Osteoblast (primary cell): ENCODE results near the gene LOXHD1. TPM values are rescaled to one million over a fixed set of nuclear protein-coding genes. Genes with fewer than 3 reads are reported as not detected.

ENCODE experiments used
- DNase-seq: peaks from one replicate; pipeline ENCODE4 v3.0.0; 2011; ENCODE audit warnings: low spot score, mixed read lengths; ENCODE audit not compliant: insufficient read length; ENCODE audit errors: missing footprints
- H2AFZ ChIP-seq: 2 replicates; pipeline ENCODE4 v1.6.0; 2011; ENCODE audit warnings: mild to moderate bottlenecking, low read length
- H3K27ac ChIP-seq: 2 replicates; pipeline ENCODE4 v1.5.1; 2011; ENCODE audit warnings: mild to moderate bottlenecking, low read depth, low read length, moderate library complexity
- H3K27me3 ChIP-seq: 2 replicates; pipeline ENCODE4 v1.6.0; 2012; ENCODE audit warnings: mild to moderate bottlenecking, control low read depth, inconsistent platforms, low read length, moderate library complexity; ENCODE audit not compliant: insufficient read depth
- H3K36me3 ChIP-seq: 2 replicates; pipeline ENCODE4 v1.5.1; 2011; ENCODE audit warnings: mild to moderate bottlenecking, low read length, control low read depth, moderate library complexity; ENCODE audit not compliant: insufficient read depth
- H3K4me1 ChIP-seq: 2 replicates; pipeline ENCODE4 v1.5.1; 2011; ENCODE audit warnings: mild to moderate bottlenecking, low read length, control low read depth, moderate library complexity; ENCODE audit not compliant: insufficient read depth
- H3K4me2 ChIP-seq: 2 replicates; pipeline ENCODE4 v1.6.0; 2011; ENCODE audit warnings: mild to moderate bottlenecking, low read length; ENCODE audit not compliant: insufficient read depth
- H3K4me3 ChIP-seq: fragments of 200-600 bp; sonication (generic); 3 replicates; pipeline ENCODE4 v1.5.1; 2012; ENCODE audit warnings: mild to moderate bottlenecking, low read length, inconsistent platforms; ENCODE audit not compliant: insufficient read depth
- H3K79me2 ChIP-seq: 2 replicates; pipeline ENCODE4 v1.6.0; 2012; ENCODE audit warnings: mild to moderate bottlenecking, low read length, control low read depth, inconsistent platforms; ENCODE audit not compliant: insufficient read depth
- H3K9me3 ChIP-seq: 2 replicates; pipeline ENCODE4 v1.5.1; 2011; ENCODE audit warnings: low read depth, low read length, control low read depth
- H4K20me1 ChIP-seq: 2 replicates; pipeline ENCODE4 v1.6.0; 2012; ENCODE audit warnings: mild to moderate bottlenecking, low read length, control low read depth; ENCODE audit not compliant: insufficient read depth
- total RNA-seq: library from RNA; depleted of rRNA; stranded (reverse); fragments of >200 nt; gene quantifications from 2 replicates; pipeline ENCODE4 v1.2.3, GENCODE V29; 2012
- TF ChIP-seq, protein P1 (sequence below): IDR thresholded peaks from 2 replicates; pipeline ENCODE4 v1.5.1; 2011; ENCODE audit warnings: mild to moderate bottlenecking, low read depth, low read length, moderate library complexity; ENCODE audit errors: extremely low read depth

Gene LOXHD1
- total RNA-seq, 1 donor: not detected

DNA sequence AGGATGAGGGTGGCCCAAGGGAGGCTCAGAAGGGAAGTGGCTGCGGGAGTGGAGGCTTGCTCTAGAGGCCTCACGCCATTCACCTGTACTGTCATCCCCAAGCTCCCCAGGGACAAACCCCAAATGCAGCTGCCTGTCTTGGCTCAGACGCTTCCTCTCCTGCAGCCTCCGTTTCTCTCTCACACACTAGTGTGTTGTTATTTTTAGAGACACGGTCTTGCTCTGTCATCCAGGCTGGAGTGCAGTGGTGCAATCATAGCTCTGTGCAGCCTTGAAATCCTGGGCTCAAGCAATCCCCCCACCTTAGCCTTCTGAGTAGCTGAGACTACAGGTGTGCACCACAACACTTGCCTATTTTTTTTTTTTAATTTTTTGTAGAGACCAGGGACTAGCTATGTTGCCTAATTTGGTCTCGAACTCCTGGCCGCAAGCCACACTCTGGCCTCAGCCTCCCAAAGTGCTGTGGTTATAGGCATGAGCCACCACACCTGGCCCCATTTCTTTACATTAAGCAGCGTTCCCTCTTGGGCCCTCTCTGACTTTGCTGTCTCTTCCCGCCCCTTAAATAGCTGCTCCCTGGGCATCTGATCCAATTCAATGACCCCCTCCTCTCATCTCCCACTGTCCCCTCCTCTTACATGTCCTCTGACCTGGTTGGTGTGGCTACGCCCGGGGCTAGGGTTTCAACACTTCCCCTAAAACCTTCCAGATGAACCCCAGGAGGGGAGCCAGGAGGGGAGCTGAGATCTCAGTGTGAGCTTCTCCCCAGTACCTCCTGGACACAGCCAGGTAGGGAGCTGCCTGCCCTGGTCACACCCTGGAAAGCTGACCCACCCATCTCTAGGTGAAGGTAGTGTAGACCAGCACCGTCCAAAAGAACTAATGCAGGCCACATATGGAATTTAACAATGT lies 24.0 kb upstream of the LOXHD1 start:
- no peaks in the 10 kb centered on the region for H3K36me3 ChIP-seq
- TF ChIP-seq, protein P1, sequence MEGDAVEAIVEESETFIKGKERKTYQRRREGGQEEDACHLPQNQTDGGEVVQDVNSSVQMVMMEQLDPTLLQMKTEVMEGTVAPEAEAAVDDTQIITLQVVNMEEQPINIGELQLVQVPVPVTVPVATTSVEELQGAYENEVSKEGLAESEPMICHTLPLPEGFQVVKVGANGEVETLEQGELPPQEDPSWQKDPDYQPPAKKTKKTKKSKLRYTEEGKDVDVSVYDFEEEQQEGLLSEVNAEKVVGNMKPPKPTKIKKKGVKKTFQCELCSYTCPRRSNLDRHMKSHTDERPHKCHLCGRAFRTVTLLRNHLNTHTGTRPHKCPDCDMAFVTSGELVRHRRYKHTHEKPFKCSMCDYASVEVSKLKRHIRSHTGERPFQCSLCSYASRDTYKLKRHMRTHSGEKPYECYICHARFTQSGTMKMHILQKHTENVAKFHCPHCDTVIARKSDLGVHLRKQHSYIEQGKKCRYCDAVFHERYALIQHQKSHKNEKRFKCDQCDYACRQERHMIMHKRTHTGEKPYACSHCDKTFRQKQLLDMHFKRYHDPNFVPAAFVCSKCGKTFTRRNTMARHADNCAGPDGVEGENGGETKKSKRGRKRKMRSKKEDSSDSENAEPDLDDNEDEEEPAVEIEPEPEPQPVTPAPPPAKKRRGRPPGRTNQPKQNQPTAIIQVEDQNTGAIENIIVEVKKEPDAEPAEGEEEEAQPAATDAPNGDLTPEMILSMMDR: no peak
- H3K27me3 ChIP-seq: no peaks in the 10 kb centered on the region
- no peaks in the 10 kb centered on the region for H3K9me3 ChIP-seq
- H3K4me2 ChIP-seq: no peak overlapping the region
- H3K27ac ChIP-seq: no peak overlapping the region
- peaks cover 5% of the 10 kb centered on the region for H3K4me1 ChIP-seq
- no peak overlapping the region for H2AFZ ChIP-seq
- DNase-seq: peak; percentile 71
- H3K4me3 ChIP-seq: no peak overlapping the region
- H4K20me1 ChIP-seq: no peaks in the 10 kb centered on the region
- H3K79me2 ChIP-seq: no peaks in the 10 kb centered on the region

DNA sequence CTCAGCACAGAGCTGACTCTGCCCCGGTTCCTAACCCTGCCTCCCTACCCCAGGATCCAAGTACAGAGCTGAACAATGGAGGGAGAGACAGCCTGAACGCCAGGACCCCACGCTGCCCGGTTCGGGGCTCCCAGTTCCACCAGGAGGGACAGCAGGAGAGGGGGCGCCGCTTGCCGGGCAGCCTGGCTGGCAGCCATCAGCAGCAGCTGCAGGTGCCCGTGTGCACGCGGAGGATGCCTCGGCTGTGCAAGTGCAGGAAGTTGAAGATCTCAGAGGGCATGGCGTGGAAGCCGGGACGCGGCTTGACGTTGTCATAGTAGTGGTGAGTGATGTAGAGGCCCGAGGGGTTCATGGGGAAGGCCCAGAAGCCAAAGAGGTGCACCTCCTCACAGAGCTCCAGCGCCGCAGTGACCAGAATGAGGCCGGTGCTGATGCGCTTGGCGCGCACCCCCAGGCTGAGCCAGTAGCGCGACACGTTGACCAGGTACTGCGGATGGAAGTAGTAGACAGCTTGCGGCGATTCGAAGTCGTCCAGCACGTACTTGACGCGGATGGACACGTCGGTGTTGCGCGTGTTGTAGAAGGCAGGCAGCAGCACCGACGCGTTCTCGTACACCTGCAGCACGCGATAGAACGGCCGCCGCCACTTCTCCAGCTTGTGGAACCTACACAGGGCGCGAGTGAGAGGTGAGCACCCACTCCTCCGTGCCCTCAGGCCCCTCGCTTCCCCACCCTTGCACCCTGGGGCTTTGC lies 23.0 kb upstream of the LOXHD1 start:
- H3K9me3 ChIP-seq: no peaks in the 10 kb centered on the region
- no peak overlapping the region for H3K4me3 ChIP-seq
- H4K20me1 ChIP-seq: no peaks in the 10 kb centered on the region
- TF ChIP-seq, protein P1: no peak
- peaks cover under 1% of the 10 kb centered on the region for H3K27me3 ChIP-seq
- no peaks in the 10 kb centered on the region for H3K36me3 ChIP-seq
- no peak for DNase-seq
- peaks cover 6% of the 10 kb centered on the region for H3K4me1 ChIP-seq
- no peaks in the 10 kb centered on the region for H3K79me2 ChIP-seq
- H3K27ac ChIP-seq: no peak overlapping the region
- no peak overlapping the region for H3K4me2 ChIP-seq
- no peak overlapping the region for H2AFZ ChIP-seq

DNA sequence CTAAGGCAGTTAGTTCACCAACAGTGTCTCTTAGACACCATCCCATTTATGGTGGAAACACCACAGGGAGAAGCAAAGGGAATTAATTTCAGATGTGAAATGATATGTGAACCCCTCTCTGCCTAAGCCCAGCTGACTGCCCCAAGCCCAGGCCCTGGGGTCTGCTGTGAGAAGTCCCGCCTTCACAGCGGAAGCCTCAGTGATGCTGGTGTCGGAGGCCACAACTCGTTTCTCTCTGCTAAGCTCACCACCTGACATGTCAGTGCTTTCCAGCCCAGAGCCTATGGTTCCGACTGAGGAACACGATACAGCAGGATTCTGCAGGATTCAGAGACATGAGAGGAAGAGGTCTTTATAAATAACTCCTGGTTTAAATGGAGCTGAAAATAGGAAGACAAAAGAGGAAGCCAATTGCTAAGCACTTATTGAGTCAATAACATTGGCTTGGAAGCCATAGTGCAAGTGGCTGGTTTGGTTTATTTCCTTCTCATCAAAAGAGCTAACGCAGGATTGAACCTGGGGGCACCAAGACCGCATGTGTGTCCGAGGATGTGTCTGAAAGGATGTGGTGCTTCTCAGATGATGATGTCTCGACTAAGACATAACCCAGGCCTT lies 21.9 kb upstream of the LOXHD1 start:
- TF ChIP-seq, protein P1: no peak
- H2AFZ ChIP-seq: no peak overlapping the region
- no peak overlapping the region for H3K4me3 ChIP-seq
- no peaks in the 10 kb centered on the region for H3K79me2 ChIP-seq
- H3K4me1 ChIP-seq: peaks cover 6% of the 10 kb centered on the region
- no peak overlapping the region for H3K4me2 ChIP-seq
- H4K20me1 ChIP-seq: no peaks in the 10 kb centered on the region
- peaks cover 9% of the 10 kb centered on the region for H3K27me3 ChIP-seq
- no peaks in the 10 kb centered on the region for H3K9me3 ChIP-seq
- no peaks in the 10 kb centered on the region for H3K36me3 ChIP-seq
- H3K27ac ChIP-seq: no peak overlapping the region
- DNase-seq: no peak

DNA sequence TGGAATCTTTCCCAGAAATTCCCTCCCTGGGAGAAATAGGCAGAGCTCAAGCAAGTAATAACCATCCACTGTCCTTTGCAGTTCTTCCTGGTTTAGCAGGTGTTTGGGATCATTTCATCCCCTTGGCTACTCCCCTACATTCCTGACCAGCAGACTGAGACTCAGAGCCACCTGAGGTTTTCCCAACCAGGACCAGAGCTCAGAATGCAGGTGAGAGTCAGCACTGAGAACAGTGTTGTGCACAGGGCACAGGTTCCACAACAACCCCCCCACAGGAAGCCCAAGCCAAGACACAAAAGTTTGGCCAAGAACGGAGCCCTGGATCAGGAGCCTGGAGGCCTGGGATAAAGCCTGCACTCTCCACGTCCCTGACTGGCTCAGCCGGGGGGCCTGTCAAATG lies 21.0 kb upstream of the LOXHD1 start:
- Histone ChIP-seq H3K27ac (no peak overlapping the region), H4K20me1 (no peaks in the 10 kb centered on the region), H3K4me2 (no peak overlapping the region), H3K4me1 (peaks cover 6% of the 10 kb centered on the region), H3K4me3 (no peak overlapping the region), H3K36me3 (no peaks in the 10 kb centered on the region), H3K79me2 (no peaks in the 10 kb centered on the region), H3K27me3 (peaks cover 9% of the 10 kb centered on the region), H3K9me3 (no peaks in the 10 kb centered on the region), H2AFZ (no peak overlapping the region)
- no peak for DNase-seq
- TF ChIP-seq, protein P1: no peak
